Left ventricle myocardium inferior (tissue), 1 donor: ENCODE data around the gene LINC01488. TPM values are rescaled to one million over a fixed set of nuclear protein-coding genes. Genes with fewer than 3 reads are reported as not detected.

Source experiments
- DNase-seq: peaks from one replicate; pipeline ENCODE4 v3.0.0-alpha.2; 2020
- H3K27ac ChIP-seq: fragments of 200-600 bp; replicated peaks from 2 replicates; pipeline ENCODE4 v1.8.0; 2021
- H3K27me3 ChIP-seq: fragments of 200-600 bp; 2 replicates; pipeline ENCODE4 v1.8.0; 2021; ENCODE audit warnings: low read depth
- H3K36me3 ChIP-seq: fragments of 200-600 bp; 2 replicates; pipeline ENCODE4 v1.8.0; 2021
- H3K4me1 ChIP-seq: fragments of 200-600 bp; 2 replicates; pipeline ENCODE4 v1.8.0; 2021
- H3K4me3 ChIP-seq: fragments of 200-600 bp; 2 replicates; pipeline ENCODE4 v1.8.0; 2021; ENCODE audit warnings: mild to moderate bottlenecking, moderate library complexity
- H3K9me3 ChIP-seq: fragments of 200-600 bp; replicated peaks from 2 replicates; pipeline ENCODE4 v1.8.0; 2021
- CTCF ChIP-seq: fragments of 200-600 bp; IDR thresholded peaks from 2 replicates; pipeline ENCODE4 v1.8.0; 2021; ENCODE audit warnings: antibody characterized with exemption, mild to moderate bottlenecking, borderline replicate concordance
- intact Hi-C: fragments of 100-400 bp; cut with micrococcal nuclease; formaldehyde crosslinking; loops from one replicate; pipeline ENCODE4 v1.11.0; 2022
- total RNA-seq: library from RNA; stranded (reverse); fragmentation: NEBNext Ultra II Directional; extraction: Animal tissue kit (Norgen Biotek cat#: 25700); gene quantifications from one replicate; pipeline ENCODE4 v1.2.1, GENCODE V29; 2021
- donor health status: DM: no; HTN: yes; CAD: no; lungs with severe emphysema.

Gene LINC01488
- total RNA-seq, 1 donor from 2014 or later: 0.38 TPM

DNA sequence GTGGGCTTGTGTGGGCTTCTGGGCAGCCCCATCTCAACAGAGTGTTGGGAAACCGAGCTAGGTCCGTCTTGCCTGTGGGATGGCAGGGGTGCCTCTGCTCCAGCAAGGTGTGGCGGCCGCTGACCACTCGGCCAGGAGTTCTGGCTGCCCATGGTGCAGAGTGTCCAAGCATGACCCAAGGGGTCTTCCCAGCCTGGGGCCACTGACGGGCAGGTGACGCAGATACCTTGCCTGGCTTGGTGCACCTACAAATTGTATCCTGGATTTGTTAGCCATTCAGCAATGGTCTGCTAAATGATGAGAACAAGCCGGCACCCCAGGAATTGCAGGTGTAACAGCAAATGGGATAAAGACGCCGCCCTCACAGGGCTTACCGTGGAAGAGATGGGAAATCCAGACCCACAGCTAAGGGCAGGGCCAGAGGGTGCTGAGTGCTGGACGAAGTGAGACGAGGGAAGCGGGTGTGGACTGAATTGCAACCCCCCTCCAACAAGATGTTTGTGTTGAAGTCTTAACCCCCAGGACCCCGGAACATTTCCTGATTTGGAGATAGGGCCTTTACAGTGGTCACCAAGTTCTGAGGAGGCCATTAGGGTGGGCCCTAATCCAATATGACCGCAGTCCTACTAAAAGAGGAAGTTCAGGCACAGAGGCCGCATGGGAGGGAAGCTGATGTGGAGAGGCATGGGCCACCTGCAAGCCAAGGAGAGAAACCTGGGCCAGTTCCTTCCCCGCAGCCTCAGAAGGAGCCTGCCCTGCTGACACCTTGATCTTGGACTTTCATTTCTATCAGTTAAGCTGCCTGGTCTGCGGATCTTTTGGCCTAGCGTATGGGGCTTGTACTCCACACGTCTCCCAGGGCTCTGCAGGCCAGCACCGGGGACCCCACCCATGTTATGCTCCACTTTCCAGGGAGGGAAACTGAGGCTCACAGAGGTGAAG lies 45.2 kb upstream of the LINC01488 start:
- no peaks in the 10 kb centered on the region for H3K36me3 ChIP-seq
- H3K27me3 ChIP-seq: no peaks in the 10 kb centered on the region
- H3K4me3 ChIP-seq: no peak overlapping the region
- TF ChIP-seq CTCF: no peak
- DNase-seq: no peak
- no peak overlapping the region for H3K27ac ChIP-seq
- intact Hi-C loops: no loop called here
- no peaks in the 10 kb centered on the region for H3K9me3 ChIP-seq
- no peaks in the 10 kb centered on the region for H3K4me1 ChIP-seq

- DNase-seq: no peak
These were observed 44.2 kb upstream of the LINC01488 start for GRCh38 chr11:69437001-69437875.

GRCh38 chr11:69437876-69438205 lies 43.6 kb upstream of the LINC01488 start:
- Histone ChIP-seq H3K9me3 (no peaks in the 10 kb centered on the region), H3K27ac (no peak overlapping the region), H3K4me3 (no peak overlapping the region), H3K27me3 (no peaks in the 10 kb centered on the region), H3K36me3 (no peaks in the 10 kb centered on the region), H3K4me1 (peaks cover 11% of the 10 kb centered on the region)
- no peak for TF ChIP-seq CTCF
- DNase-seq: no peak
- intact Hi-C loops: no loop called here

More at GRCh38 chr11:69437001-69437875, 44.2 kb upstream of the LINC01488 start:
- Histone ChIP-seq H3K27ac (no peak overlapping the region), H3K36me3 (no peaks in the 10 kb centered on the region), H3K4me3 (no peak overlapping the region), H3K27me3 (no peaks in the 10 kb centered on the region), H3K4me1 (peaks cover 5% of the 10 kb centered on the region), H3K9me3 (no peaks in the 10 kb centered on the region)
- intact Hi-C loops: no loop called here
- TF ChIP-seq CTCF: no peak

DNA sequence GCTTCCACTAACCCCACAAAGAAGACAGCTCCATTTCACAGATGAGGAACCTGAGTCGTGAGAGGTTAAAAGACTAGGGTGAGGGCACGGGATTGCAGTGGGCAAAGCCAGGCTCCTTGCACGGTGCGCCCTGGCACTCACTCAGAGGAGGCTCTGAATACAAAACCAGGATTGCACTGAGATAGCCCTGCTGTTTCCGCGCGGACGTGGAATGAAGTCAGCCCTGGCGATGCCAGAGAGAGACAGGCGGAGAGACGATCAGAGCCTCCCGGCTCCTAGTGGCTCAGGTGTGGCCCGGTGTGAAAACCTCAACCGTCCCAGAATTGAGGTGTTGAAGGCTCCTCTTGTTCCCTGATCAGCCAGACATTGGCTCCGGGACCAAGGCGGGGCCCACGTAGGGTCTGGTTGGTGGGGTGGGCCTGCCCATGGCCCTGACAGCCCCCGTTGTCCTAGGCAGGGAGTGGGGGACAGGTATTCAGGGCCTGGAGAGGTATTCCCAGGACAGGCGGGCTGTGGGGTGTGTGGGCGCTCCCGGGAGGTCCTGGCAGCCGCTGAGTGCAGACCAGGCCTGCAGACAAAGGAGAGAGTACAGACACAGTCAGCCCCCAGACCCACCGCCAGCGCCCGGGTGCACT lies 43.1 kb upstream of the LINC01488 start:
- intact Hi-C loops: no loop called here
- no peaks in the 10 kb centered on the region for H3K27me3 ChIP-seq
- DNase-seq: no peak
- no peaks in the 10 kb centered on the region for H3K36me3 ChIP-seq
- TF ChIP-seq CTCF: no peak
- H3K27ac ChIP-seq: no peak overlapping the region
- H3K4me3 ChIP-seq: no peak overlapping the region
- no peaks in the 10 kb centered on the region for H3K9me3 ChIP-seq
- peaks cover 17% of the 10 kb centered on the region for H3K4me1 ChIP-seq

- H3K4me3 ChIP-seq: no peak overlapping the region
- H3K27me3 ChIP-seq: no peaks in the 10 kb centered on the region
- peaks cover 24% of the 10 kb centered on the region for H3K4me1 ChIP-seq
- no peaks in the 10 kb centered on the region for H3K9me3 ChIP-seq
- DNase-seq: no peak
- intact Hi-C loops: no loop called here
- H3K27ac ChIP-seq: no peak overlapping the region
- TF ChIP-seq CTCF: no peak
- H3K36me3 ChIP-seq: no peaks in the 10 kb centered on the region
These were observed 42.3 kb upstream of the LINC01488 start for GRCh38 chr11:69439127-69439526.
